Measurements from ENCODE around the gene PRIMA1.

DNA sequence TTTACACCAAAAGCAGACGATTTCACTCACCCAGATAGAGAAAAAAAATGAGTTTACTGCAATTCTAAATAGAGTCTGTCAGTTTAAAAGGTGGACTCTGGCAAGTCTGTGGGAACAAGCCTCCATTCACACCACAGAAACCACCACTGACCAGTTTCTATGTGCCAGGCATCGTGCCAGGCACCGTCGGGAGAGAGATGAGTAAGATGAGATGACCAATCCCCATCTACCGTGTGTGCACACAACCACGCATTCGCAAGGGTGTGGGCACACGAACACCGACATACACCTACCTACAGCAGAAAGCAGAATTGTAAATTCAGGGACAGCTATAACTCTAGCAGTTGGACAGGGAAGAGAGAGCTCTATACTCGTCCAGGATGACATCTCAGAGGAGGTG, 58.3 kb downstream of the PRIMA1 start:
- TF ChIP-seq GATA3 (IDR thresholded peaks at IDR 0.05; ENCODE audit: low read depth, low read length) (no peak), GATA2 (IDR thresholded peaks at IDR 0.05; ENCODE audit: low read depth, low read length) (no peak)
